H1 (cell line): Measurements from ENCODE around the gene BCAS3. TPM values are rescaled to one million over a fixed set of nuclear protein-coding genes. Genes with fewer than 3 reads are reported as not detected.

Experiments
- CTCF ChIA-PET: fragments of 300-600 bp; sonication (Branson Sonifier 250); formaldehyde crosslinking; loops from one replicate; lab custom pipeline; 2021; ENCODE audit not compliant: partially characterized antibody; lab: Charles Lee
- POLR2A ChIA-PET: fragments of 300-600 bp; sonication (Branson Sonifier 250); formaldehyde crosslinking; loops from one replicate; lab custom pipeline; 2021; ENCODE audit warnings: inconsistent platforms; ENCODE audit not compliant: partially characterized antibody; lab: Charles Lee
- DNase-seq, 2 experiments: peaks; one replicate each; pipeline versions ENCODE4 v3.0.0 to v3.0.0-alpha.2; 2010 to 2022; ENCODE audit warnings: low spot score in 2 of 2, low read depth in 1 of 2, mixed read lengths in 1 of 2
- FAIRE-seq: peaks from 2 replicates; lab custom pipeline; 2011; peaks lifted over from hg19 to GRCh38; lab: Jason Lieb, UNC
- H2AFZ ChIP-seq: 2 replicates; pipeline ENCODE4 v1.8.1; 2012; ENCODE audit warnings: low read length, inconsistent platforms
- H2AK5ac ChIP-seq: 2 replicates; pipeline ENCODE4 v1.6.1; 2013; ENCODE audit warnings: low read depth, low read length
- H2BK120ac ChIP-seq: replicated peaks from 2 replicates; pipeline ENCODE3; 2013; ENCODE audit warnings: low read depth, low read length, inconsistent platforms
- H2BK12ac ChIP-seq: 2 replicates; pipeline ENCODE4 v1.6.1; 2013; ENCODE audit warnings: low read depth, low read length
- H2BK15ac ChIP-seq: 2 replicates; pipeline ENCODE4 v1.6.1; 2013; ENCODE audit warnings: low read length
- H2BK20ac ChIP-seq: 2 replicates; pipeline ENCODE4 v1.6.1; 2013; ENCODE audit warnings: low read length
- H2BK5ac ChIP-seq: 2 replicates; pipeline ENCODE4 v1.6.1; 2013; ENCODE audit warnings: low read depth, low read length
- H3K14ac ChIP-seq: 2 replicates; pipeline ENCODE4 v1.6.1; 2013; ENCODE audit warnings: inconsistent platforms; ENCODE audit not compliant: insufficient read length
- H3K18ac ChIP-seq: 2 replicates; pipeline ENCODE4 v1.6.1; 2013; ENCODE audit warnings: low read length; ENCODE audit errors: extremely low read depth
- H3K23ac ChIP-seq: 2 replicates; pipeline ENCODE4 v1.6.1; 2013; ENCODE audit warnings: inconsistent platforms; ENCODE audit not compliant: insufficient read length
- H3K23me2 ChIP-seq: 2 replicates; pipeline ENCODE4 v1.6.1; 2013; ENCODE audit warnings: low read depth, low read length
- H3K27ac ChIP-seq: 2 replicates; pipeline ENCODE4 v1.6.1; 2011; ENCODE audit warnings: low read depth, low read length, inconsistent platforms
- H3K27me3 ChIP-seq, 4 experiments: replicated peaks in 1 of 4; 1 replicate in 1 of 4; 2 replicates in 3 of 4; pipeline versions ENCODE4 v1.6.1 to v1.8.1; 2011 to 2013; ENCODE audit warnings: low read length in 3 of 4, mild to moderate bottlenecking in 3 of 4, inconsistent platforms in 2 of 4, mixed read lengths in 2 of 4, moderate library complexity in 1 of 4; ENCODE audit not compliant: control insufficient read depth in 3 of 4, insufficient read depth in 3 of 4; ENCODE audit errors: extremely low read depth in 1 of 4
- H3K36me3 ChIP-seq, 4 experiments: 2 replicates each; pipeline versions ENCODE4 v1.6.1 to v1.8.1; 2011 to 2013; ENCODE audit warnings: mild to moderate bottlenecking in 4 of 4, low read length in 3 of 4, moderate library complexity in 2 of 4, control low read depth in 1 of 4, inconsistent platforms in 1 of 4; ENCODE audit not compliant: insufficient read depth in 4 of 4, control insufficient read depth in 2 of 4
- H3K4ac ChIP-seq: replicated peaks from 2 replicates; pipeline ENCODE3; 2013; ENCODE audit warnings: low read length, low read depth, mixed read lengths, inconsistent platforms; ENCODE audit not compliant: insufficient read length
- H3K4me1 ChIP-seq, 4 experiments: replicated peaks in 1 of 4; 1 replicate in 1 of 4; 2 replicates in 3 of 4; pipeline versions ENCODE4 v1.6.1 to v1.8.1; 2011 to 2013; ENCODE audit warnings: low read length in 3 of 4, inconsistent platforms in 2 of 4, mixed read lengths in 1 of 4; ENCODE audit not compliant: insufficient read depth in 4 of 4, control insufficient read depth in 3 of 4
- H3K4me2 ChIP-seq, 2 experiments: 2 replicates each; pipeline versions ENCODE4 v1.6.1 to v1.8.1; 2011 to 2013; ENCODE audit warnings: low read depth in 2 of 2, low read length in 2 of 2, control low read depth in 1 of 2, inconsistent platforms in 1 of 2, mild to moderate bottlenecking in 1 of 2; ENCODE audit not compliant: insufficient read depth in 1 of 2
- H3K4me3 ChIP-seq, 4 experiments: fragments of 200-600, 300-600 bp in 1 of 4; sonication (generic), shearing (Covaris generic), sonication (Bioruptor Twin) in 1 of 4; 2 replicates each; pipeline versions ENCODE4 v1.5.1 to v1.8.1; 2011 to 2016; ENCODE audit warnings: low read length in 4 of 4, low read depth in 3 of 4, control low read depth in 2 of 4, inconsistent platforms in 2 of 4, mild to moderate bottlenecking in 2 of 4, mixed read lengths in 1 of 4, moderate library complexity in 1 of 4; ENCODE audit not compliant: insufficient read depth in 2 of 4; ENCODE audit errors: extremely low read depth in 1 of 4
- H3K56ac ChIP-seq: replicated peaks from 2 replicates; pipeline ENCODE3; 2013; ENCODE audit warnings: low read depth, mild to moderate bottlenecking, mixed read lengths, low read length, inconsistent platforms; ENCODE audit not compliant: insufficient read length
- H3K79me1 ChIP-seq: 2 replicates; pipeline ENCODE4 v1.6.1; 2013; ENCODE audit warnings: low read depth, low read length, control low read depth
- H3K79me2 ChIP-seq, 2 experiments: 2 replicates each; pipeline versions ENCODE4 v1.6.1 to v1.8.1; 2012 to 2013; ENCODE audit warnings: low read length in 2 of 2, mild to moderate bottlenecking in 2 of 2, inconsistent platforms in 1 of 2; ENCODE audit not compliant: insufficient read depth in 2 of 2, control insufficient read depth in 1 of 2
- H3K9ac ChIP-seq, 4 experiments: replicated peaks in 1 of 4; 1 replicate in 1 of 4; 2 replicates in 3 of 4; pipeline versions ENCODE4 v1.6.1 to v1.8.1; 2011 to 2013; ENCODE audit warnings: low read depth in 3 of 4, low read length in 3 of 4, control low read depth in 2 of 4, mild to moderate bottlenecking in 2 of 4, moderate library complexity in 2 of 4, inconsistent platforms in 1 of 4; ENCODE audit errors: extremely low read depth in 1 of 4
- H3K9me3 ChIP-seq, 2 experiments: 2 replicates each; pipeline versions ENCODE4 v1.6.1 to v1.8.1; 2012 to 2013; ENCODE audit warnings: mild to moderate bottlenecking in 2 of 2, moderate library complexity in 2 of 2, control low read depth in 1 of 2, inconsistent platforms in 1 of 2, low read depth in 1 of 2, low read length in 1 of 2, mixed read lengths in 1 of 2; ENCODE audit not compliant: insufficient read depth in 2 of 2
- H4K20me1 ChIP-seq, 2 experiments: replicated peaks in 1 of 2; 2 replicates each; pipeline versions ENCODE3 to v1.8.1; 2011 to 2013; ENCODE audit warnings: inconsistent platforms in 2 of 2, low read length in 2 of 2, mild to moderate bottlenecking in 1 of 2; ENCODE audit not compliant: insufficient read depth in 2 of 2, control insufficient read depth in 1 of 2
- H4K5ac ChIP-seq: 2 replicates; pipeline ENCODE4 v1.6.1; 2013; ENCODE audit warnings: low read length, low read depth, mixed read lengths, inconsistent platforms; ENCODE audit not compliant: insufficient read length
- H4K8ac ChIP-seq: 2 replicates; pipeline ENCODE4 v1.8.0; 2013; ENCODE audit warnings: mild to moderate bottlenecking, moderate library complexity, low read length, inconsistent platforms; ENCODE audit not compliant: insufficient read depth; ENCODE audit errors: extremely low read depth
- H4K91ac ChIP-seq: replicated peaks from 2 replicates; pipeline ENCODE3; 2013; ENCODE audit warnings: low read length, mixed read lengths, inconsistent platforms; ENCODE audit not compliant: insufficient read length
- CBX8 ChIP-seq: fragments of 300-800, 300-1000 bp; sonication (generic); IDR thresholded peaks from 2 replicates; pipeline ENCODE4 v1.7.1; 2016; ENCODE audit warnings: low read depth, low read length, borderline replicate concordance
- CEBPB ChIP-seq: IDR thresholded peaks from 2 replicates; pipeline ENCODE4 v1.6.1; 2012; ENCODE audit warnings: low read depth, low read length
- JUN ChIP-seq: IDR thresholded peaks from 2 replicates; pipeline ENCODE4 v1.6.1; 2011; ENCODE audit warnings: low read depth, mild to moderate bottlenecking, improper control_type of control experiment, low read length
- WGBS, 2 experiments: shearing (Covaris generic) in 1 of 2; methylation state at CpG; one replicate each; pipeline versions ENCODE4 v1.1.6 to v1.1.7; 2013 to 2015; ENCODE audit warnings: low lambda C conversion rate in 2 of 2, mixed read lengths in 2 of 2, inconsistent platforms in 1 of 2, low coverage in 1 of 2, missing lambda C conversion rate in 1 of 2; ENCODE audit not compliant: insufficient replicate concordance in 2 of 2, insufficient coverage in 1 of 2, insufficient read length in 1 of 2; ENCODE audit errors: extremely low coverage in 1 of 2, missing lambda C conversion rate in 1 of 2; 5-methylcytosine and 5-hydroxymethylcytosine counted together
- polyA plus RNA-seq, 7 experiments: library from polyadenylated mRNA; depleted of rRNA in 3 of 7; stranded (reverse) in 5 of 7; unstranded in 2 of 7; fragments of >200 nt in 5 of 7; fragments of 200-250 nt in 2 of 7; gene quantifications; 1 replicate in 5 of 7; 2 replicates in 1 of 7; 4 replicates in 1 of 7; pipeline versions ENCODE4 v1.2.1 to v1.2.3, GENCODE V29; 2011 to 2013; ENCODE audit warnings: missing spikeins in 2 of 7, mixed read lengths in 2 of 7
- total RNA-seq: library from RNA; stranded (reverse); fragmentation: NEBNext Ultra II Directional; extraction: Animal tissue kit (Norgen Biotek cat#: 25700); gene quantifications from 2 replicates; pipeline ENCODE4 v1.2.1, GENCODE V29; 2021

The BCAS3 gene
- total and polyA plus RNA-seq, 2 of the 8 experiments (the other 6 are each of a cell fraction or from before 2014, with no cell fraction given): 9.9 to 13.3 TPM

DNA sequence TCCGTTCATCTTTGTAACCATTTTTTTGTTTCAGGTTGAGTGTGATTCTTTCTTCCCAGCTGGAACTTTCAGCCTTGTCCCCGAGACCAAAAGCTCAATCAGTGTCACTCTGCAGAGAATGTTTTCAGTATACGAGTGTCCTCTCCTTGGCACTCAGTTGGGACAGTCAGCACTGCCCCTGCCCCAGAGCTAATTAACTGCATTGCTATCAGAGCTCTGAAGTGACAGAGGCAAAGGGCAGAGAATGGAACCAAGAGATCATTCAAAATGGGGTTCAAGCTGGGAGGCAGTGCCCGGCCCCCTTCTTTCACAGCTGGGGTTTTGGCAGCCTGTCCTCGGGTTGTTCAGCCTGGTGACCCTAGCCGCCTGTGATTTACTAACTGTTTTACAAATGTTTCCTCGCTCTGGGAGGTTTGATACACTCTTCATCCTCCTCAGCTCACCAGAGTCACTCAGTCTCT, 526.0 kb downstream of the BCAS3 start:
- Histone ChIP-seq H2BK5ac (no peak overlapping the region), H3K14ac (no peak overlapping the region), H3K23ac (no peak overlapping the region), H4K20me1 (no peaks in the 10 kb centered on the region), H3K9me3 (no peaks in the 10 kb centered on the region), H3K36me3 (no peaks in the 10 kb centered on the region), H2BK12ac (no peak overlapping the region), H2BK20ac (no peak overlapping the region), H3K56ac (no peak overlapping the region), H4K91ac (no peak overlapping the region), H2BK15ac (no peak overlapping the region), H3K27ac (no peak overlapping the region), H3K4me3 (no peak overlapping the region), H3K4ac (no peak overlapping the region), H2AFZ (no peak overlapping the region), H4K5ac (no peak overlapping the region), H3K18ac (no peak overlapping the region), H3K79me1 (no peaks in the 10 kb centered on the region; the same call in 1 of the 2 replicates), H3K27me3 (no peaks in the 10 kb centered on the region), H2AK5ac (no peak overlapping the region), H3K4me1 (peaks cover 0 to 6% (median 2%) of the 10 kb centered on the region in 4 experiments; a peak in 5 of 7 replicates), H4K8ac (no peak overlapping the region), H3K23me2 (no peaks in the 10 kb centered on the region), H2BK120ac (no peak overlapping the region), H3K9ac (no peak overlapping the region), H3K79me2 (no peaks in the 10 kb centered on the region), H3K4me2 (0 out of 4 replicates have a peak overlapping the region, but pooled peaks of 1 of the 2 experiments have one; percentile 17)
- FAIRE-seq: no peak
- WGBS, 2 experiments: 61% methylated on average over 7 of the region's 7 CpGs; no CpG with 5 or more reads in 1 of the 2 experiments
- DNase-seq: no peak
- CTCF ChIA-PET: interaction anchor here (1.2 kb wide), 1 partner anchor 130 kb away, joined by 3 read pairs; no protein-coding TSS in a partner anchor
- POLR2A ChIA-PET: no interaction called here
- TF ChIP-seq CEBPB (no peak), JUN (no peak), CBX8 (no peak)
